C4-2B (cell line): ENCODE results near the gene C2orf68.

Experiments used
- CTCF ChIP-seq: fragments of 450-650 bp; conservative IDR thresholded peaks from 2 replicates; pipeline ENCODE4 v1.5.1; 2017; ENCODE audit warnings: mild to moderate bottlenecking
- ZFX ChIP-seq: fragments of 450-650 bp; IDR thresholded peaks from 2 replicates; pipeline ENCODE4 v1.6.1; 2017

GRCh38 chr2:85594715-85595300, 17.1 kb downstream of the C2orf68 start:
- TF ChIP-seq CTCF (no peak), ZFX (no peak)
